SK-N-SH (cell line): ENCODE data around the gene KANK3. TPM values are rescaled to one million over a fixed set of nuclear protein-coding genes. Genes with fewer than 3 reads are reported as not detected.

Experiments used
- CTCF ChIA-PET: fragments of 300-600, 350-600 bp; formaldehyde crosslinking; extraction: SDS; loops from one replicate; lab custom pipeline; 2021; lab: Yijun Ruan, JAX
- POLR2A ChIA-PET: fragments of 350-600 bp; sonication (Branson Sonifier 250); formaldehyde crosslinking; extraction: SDS; loops from one replicate; lab custom pipeline; 2020; ENCODE audit warnings: antibody characterized with exemption, inconsistent platforms; lab: Yijun Ruan, JAX
- DNase-seq: peaks from one replicate; pipeline ENCODE4 v3.0.0; 2012
- H2AFZ ChIP-seq: fragments of 200-600 bp; sonication (generic); 2 replicates; pipeline ENCODE4 v1.8.1; 2016; ENCODE audit warnings: antibody characterized with exemption, mild to moderate bottlenecking, low read depth
- H3F3A ChIP-seq: fragments of 200-600 bp; sonication (generic); replicated peaks from 2 replicates; pipeline ENCODE3; 2016; ENCODE audit warnings: antibody characterized with exemption, mild to moderate bottlenecking; ENCODE audit not compliant: insufficient read depth
- H3K27ac ChIP-seq, 2 experiments: fragments of 200-500 bp in 1 of 2; fragments of 200-600 bp in 1 of 2; sonication (Bioruptor generic) in 1 of 2; sonication (generic), shearing (Covaris generic) in 1 of 2; 2 replicates each; pipeline versions ENCODE4 v1.5.1 to v1.6.1; 2014 to 2016; ENCODE audit warnings: low read depth in 2 of 2, inconsistent platforms in 1 of 2, low read length in 1 of 2, mild to moderate bottlenecking in 1 of 2, mixed read lengths in 1 of 2
- H3K27me3 ChIP-seq: fragments of 200-600 bp; sonication (generic), shearing (Covaris generic); 2 replicates; pipeline ENCODE4 v1.6.1; 2016; ENCODE audit warnings: mixed run types; ENCODE audit not compliant: insufficient read depth
- H3K36me3 ChIP-seq, 2 experiments: fragments of 200-500 bp in 1 of 2; fragments of 200-600 bp in 1 of 2; sonication (Bioruptor generic) in 1 of 2; sonication (generic) in 1 of 2; replicated peaks in 1 of 2; 2 replicates each; pipeline versions ENCODE3 to v1.5.1; 2014 to 2016; ENCODE audit warnings: low read length in 1 of 2, mild to moderate bottlenecking in 1 of 2; ENCODE audit not compliant: insufficient read depth in 2 of 2, control insufficient read depth in 1 of 2
- H3K4me1 ChIP-seq, 2 experiments: fragments of 200-500 bp in 1 of 2; fragments of 200-600 bp in 1 of 2; sonication (Bioruptor generic) in 1 of 2; sonication (generic), shearing (Covaris generic) in 1 of 2; 2 replicates each; pipeline versions ENCODE4 v1.5.1 to v1.6.1; 2014 to 2016; ENCODE audit warnings: low read depth in 1 of 2, low read length in 1 of 2, mixed run types in 1 of 2; ENCODE audit not compliant: insufficient read depth in 2 of 2, control insufficient read depth in 1 of 2
- H3K4me2 ChIP-seq: fragments of 200-600 bp; sonication (generic), shearing (Covaris generic); 2 replicates; pipeline ENCODE4 v1.6.1; 2017; ENCODE audit warnings: mixed run types
- H3K4me3 ChIP-seq, 2 experiments: fragments of 200-500 bp in 1 of 2; fragments of 200-600 bp in 1 of 2; sonication (Bioruptor generic) in 1 of 2; sonication (generic), shearing (Covaris generic) in 1 of 2; 2 replicates each; pipeline versions ENCODE4 v1.5.1 to v1.8.1; 2014 to 2016; ENCODE audit warnings: low read depth in 2 of 2, inconsistent platforms in 1 of 2, low read length in 1 of 2, mild to moderate bottlenecking in 1 of 2, mixed read lengths in 1 of 2, moderate library complexity in 1 of 2
- H3K79me2 ChIP-seq: fragments of 200-600 bp; sonication (generic); 2 replicates; pipeline ENCODE4 v1.8.1; 2017; ENCODE audit warnings: mild to moderate bottlenecking; ENCODE audit not compliant: insufficient read depth
- H3K9ac ChIP-seq: fragments of 200-600 bp; sonication (generic); 2 replicates; pipeline ENCODE4 v1.6.1; 2017; ENCODE audit warnings: mixed run types
- H3K9me2 ChIP-seq: fragments of 200-600 bp; sonication (generic); 2 replicates; pipeline ENCODE4 v1.6.1; 2017; ENCODE audit warnings: mixed run types
- H3K9me3 ChIP-seq: fragments of 200-600 bp; sonication (generic); 2 replicates; pipeline ENCODE4 v1.6.1; 2017; ENCODE audit warnings: mixed run types, mild to moderate bottlenecking, moderate library complexity
- H4K20me1 ChIP-seq: fragments of 200-600 bp; sonication (generic); 2 replicates; pipeline ENCODE4 v1.6.1; 2017; ENCODE audit warnings: mild to moderate bottlenecking, mixed run types; ENCODE audit not compliant: insufficient read depth
- NFIC ChIP-seq: IDR thresholded peaks from 2 replicates; pipeline ENCODE4 v1.4.0; 2012; ENCODE audit warnings: borderline replicate concordance
- POLR2AphosphoS5 ChIP-seq: IDR thresholded peaks from 2 replicates; pipeline ENCODE4 v1.6.1; 2012; ENCODE audit warnings: low read depth, low read length
- RFX5 ChIP-seq: IDR thresholded peaks from 2 replicates; pipeline ENCODE4 v1.6.1; 2012; ENCODE audit warnings: mild to moderate bottlenecking, improper control_type of control experiment, low read length
- YY1 ChIP-seq: IDR thresholded peaks from 2 replicates; pipeline ENCODE4 v1.4.0; 2012; ENCODE audit warnings: low read depth, mild to moderate bottlenecking
- whole genome bisulfite sequencing: methylation state at CpG from one replicate; pipeline ENCODE4 v1.1.6; 2017; ENCODE audit warnings: low lambda C conversion rate; 5-methylcytosine and 5-hydroxymethylcytosine counted together
- polyA plus RNA-seq, 3 experiments: library from polyadenylated mRNA; depleted of rRNA; stranded (reverse); fragments of >200 nt; gene quantifications; 2 replicates each; pipeline ENCODE4 v1.2.3, GENCODE V29; 2012
- TF ChIP-seq, protein P1 (sequence below): IDR thresholded peaks from 2 replicates; pipeline ENCODE4; 2012

The KANK3 gene
- polyA plus RNA-seq, 1 of the 3 experiments (the other 2 are of a cell fraction), result 0.51 TPM

DNA sequence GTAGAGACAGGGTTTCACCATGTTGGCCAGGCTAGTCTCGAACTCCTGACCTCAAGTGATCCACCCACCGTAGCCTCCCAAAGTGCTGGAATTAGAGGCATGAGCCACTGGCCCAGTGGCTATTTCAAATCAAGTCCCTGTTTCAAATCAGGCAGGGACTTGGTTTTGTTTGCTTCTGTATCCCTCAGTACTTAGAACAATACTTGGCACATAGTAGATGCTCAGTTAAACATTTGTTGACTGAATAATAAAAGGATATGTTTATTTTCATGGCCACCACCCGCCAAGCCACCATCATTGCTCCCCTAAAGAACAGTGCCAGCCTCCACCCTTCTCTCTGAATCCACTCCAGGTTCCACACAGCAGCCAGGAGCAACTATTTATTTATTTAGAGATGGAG, 17.6 kb downstream of the KANK3 start:
- peaks cover 11% of the 10 kb centered on the region in 2 experiments; a peak in 2 of 4 replicates for H3K4me1 ChIP-seq
- peaks cover 18% of the 10 kb centered on the region for H4K20me1 ChIP-seq
- ChIA-PET POLR2A (interaction anchor here (0.6 kb wide), 1 partner anchor 15 kb away, joined by 5 read pairs; no protein-coding TSS in a partner anchor), CTCF (no interaction called here)
- H3K9me2 ChIP-seq, result no peaks in the 10 kb centered on the region
- H3K9me3 ChIP-seq, result no peaks in the 10 kb centered on the region
- no peaks in the 10 kb centered on the region for H3K27me3 ChIP-seq
- H2AFZ ChIP-seq, result no peak overlapping the region
- peaks cover 4% of the 10 kb centered on the region for H3F3A ChIP-seq
- TF ChIP-seq YY1 (no peak), NFIC (no peak)
- peaks cover 7 to 15% of the 10 kb centered on the region in 2 experiments for H3K36me3 ChIP-seq
- WGBS, result 95% methylated on average over 3 of the region's 3 CpGs
- peaks cover 31% of the 10 kb centered on the region for H3K79me2 ChIP-seq
- H3K4me2 ChIP-seq, result no peak overlapping the region
- H3K9ac ChIP-seq, result no peak overlapping the region
- H3K27ac ChIP-seq, result no peak overlapping the region
- no peak for DNase-seq
- H3K4me3 ChIP-seq, result no peak overlapping the region

DNA sequence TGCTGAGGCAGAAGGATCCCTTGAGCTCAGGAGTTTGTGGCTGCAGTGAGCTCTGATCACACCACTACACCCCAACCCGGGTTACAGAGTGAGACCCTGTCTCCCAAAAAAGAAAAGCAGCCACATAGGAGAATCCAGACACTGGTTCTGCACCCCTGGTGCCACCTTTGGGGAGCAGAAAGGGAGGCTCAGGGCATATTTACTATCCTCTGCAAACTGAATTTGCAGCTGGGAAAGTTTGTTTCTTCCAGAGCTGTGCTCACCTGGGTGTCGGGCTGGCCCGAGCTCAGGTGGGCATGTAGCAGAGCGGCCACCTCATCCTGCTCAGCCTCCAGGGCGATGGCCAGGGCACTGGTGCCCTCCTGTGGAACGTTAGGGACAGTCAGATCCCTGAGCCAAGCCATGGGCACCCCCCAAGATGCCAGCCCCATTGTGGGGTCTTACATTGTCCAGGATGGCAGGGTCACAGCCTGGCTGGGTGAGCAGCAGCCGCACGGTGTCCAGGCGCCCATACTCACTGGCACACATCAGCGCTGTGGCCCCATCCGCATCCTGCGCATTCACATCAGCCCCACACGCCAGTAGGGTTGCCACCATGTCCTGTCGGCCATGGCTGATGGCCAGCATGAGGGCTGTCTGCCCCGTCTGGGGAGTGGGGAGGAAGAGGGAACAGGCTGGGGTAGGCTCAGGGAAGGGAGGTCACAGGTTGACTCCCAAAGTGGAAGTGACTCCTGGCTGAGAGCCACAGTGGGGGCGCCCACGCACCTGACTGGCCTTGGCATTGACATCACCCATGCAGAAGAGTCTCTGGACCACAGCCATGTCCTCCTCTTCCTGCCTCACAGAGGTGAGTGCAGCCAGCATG, 18.6 kb downstream of the KANK3 start:
- no peaks in the 10 kb centered on the region for H3K27me3 ChIP-seq
- no peak overlapping the region for H3K4me3 ChIP-seq
- no peaks in the 10 kb centered on the region for H3K9me2 ChIP-seq
- H2AFZ ChIP-seq, result no peak overlapping the region
- no peak overlapping the region for H3K4me2 ChIP-seq
- H3K27ac ChIP-seq, result no peak overlapping the region
- DNase-seq, result no peak
- H3K36me3 ChIP-seq, result peaks cover 7 to 15% of the 10 kb centered on the region in 2 experiments
- H3F3A ChIP-seq, result peaks cover 8% of the 10 kb centered on the region
- WGBS, result 91% methylated on average over 14 of the region's 17 CpGs
- H4K20me1 ChIP-seq, result peaks cover 18% of the 10 kb centered on the region
- H3K4me1 ChIP-seq, result peaks cover 14 to 16% of the 10 kb centered on the region in 2 experiments; a peak in 2 of 4 replicates
- no peak overlapping the region for H3K9ac ChIP-seq
- POLR2A ChIA-PET, result no interaction called here
- H3K9me3 ChIP-seq, result no peaks in the 10 kb centered on the region
- H3K79me2 ChIP-seq, result peaks cover 41% of the 10 kb centered on the region
- TF ChIP-seq, protein P1, sequence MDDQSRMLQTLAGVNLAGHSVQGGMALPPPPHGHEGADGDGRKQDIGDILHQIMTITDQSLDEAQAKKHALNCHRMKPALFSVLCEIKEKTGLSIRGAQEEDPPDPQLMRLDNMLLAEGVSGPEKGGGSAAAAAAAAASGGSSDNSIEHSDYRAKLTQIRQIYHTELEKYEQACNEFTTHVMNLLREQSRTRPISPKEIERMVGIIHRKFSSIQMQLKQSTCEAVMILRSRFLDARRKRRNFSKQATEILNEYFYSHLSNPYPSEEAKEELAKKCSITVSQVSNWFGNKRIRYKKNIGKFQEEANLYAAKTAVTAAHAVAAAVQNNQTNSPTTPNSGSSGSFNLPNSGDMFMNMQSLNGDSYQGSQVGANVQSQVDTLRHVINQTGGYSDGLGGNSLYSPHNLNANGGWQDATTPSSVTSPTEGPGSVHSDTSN, result no peak
- TF ChIP-seq POLR2AphosphoS5, result peak; percentile 53; the same call in 1 of the 2 replicates
- CTCF ChIA-PET, result interaction anchor here (0.7 to 1.8 kb wide), 4 partner anchors 11 to 55 kb away, joined by 3 to 6 read pairs (median 4); no protein-coding TSS in a partner anchor

DNA sequence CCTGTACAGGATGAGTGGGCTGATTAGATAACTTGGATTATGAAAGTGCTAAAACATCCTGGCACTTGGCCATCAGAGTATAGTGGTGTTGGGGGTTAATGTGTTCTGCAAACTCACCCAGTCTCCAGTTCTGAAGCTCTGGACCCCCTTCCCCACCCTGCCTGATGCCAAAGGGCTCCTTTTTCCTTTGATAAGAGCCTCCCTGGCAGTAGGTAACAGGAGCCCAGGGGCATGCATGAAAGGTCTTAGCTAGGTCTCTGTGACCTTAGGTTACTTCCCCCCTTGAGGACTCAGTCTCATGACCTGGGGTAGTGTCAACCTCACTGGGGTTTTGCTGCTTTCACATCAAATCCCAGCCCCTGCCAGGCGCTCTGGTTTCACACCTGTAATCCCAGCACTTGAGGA, 19.3 kb downstream of the KANK3 start:
- POLR2A ChIA-PET, result interaction anchor here (1.2 kb wide), 1 partner anchor 55 kb away, joined by 3 read pairs; no protein-coding TSS in a partner anchor
- 100% methylated on average over 1 of the region's 1 CpG for WGBS
- H3K9me2 ChIP-seq, result no peaks in the 10 kb centered on the region
- no peaks in the 10 kb centered on the region for H3K27me3 ChIP-seq
- no peak overlapping the region for H3K4me2 ChIP-seq
- DNase-seq, result no peak
- peaks cover 7 to 15% of the 10 kb centered on the region in 2 experiments for H3K36me3 ChIP-seq
- H4K20me1 ChIP-seq, result peaks cover 18% of the 10 kb centered on the region
- no peak for TF ChIP-seq RFX5
- TF ChIP-seq, all 33 proteins: peak for 0
- Histone ChIP-seq H3K9ac (no peak overlapping the region), H3K27ac (no peak overlapping the region), H3K79me2 (peaks cover 47% of the 10 kb centered on the region), H3F3A (peaks cover 10% of the 10 kb centered on the region), H3K4me3 (no peak overlapping the region), H3K4me1 (peaks cover 14 to 16% of the 10 kb centered on the region in 2 experiments; a peak in 2 of 4 replicates), H3K9me3 (no peaks in the 10 kb centered on the region), H2AFZ (no peak overlapping the region)
- CTCF ChIA-PET, result interaction anchor here (0.7 to 1.8 kb wide), 4 partner anchors 12 to 54 kb away, joined by 3 to 6 read pairs (median 4); no protein-coding TSS in a partner anchor
